GOT3 (cell line): ENCODE measurements around the gene INSC.

ENCODE experiments used
- DNase-seq: peaks from one replicate; lab custom pipeline; 2025; ENCODE audit warnings: mixed read lengths; lab: John Stamatoyannopoulos, UW

INSC gene

DNA sequence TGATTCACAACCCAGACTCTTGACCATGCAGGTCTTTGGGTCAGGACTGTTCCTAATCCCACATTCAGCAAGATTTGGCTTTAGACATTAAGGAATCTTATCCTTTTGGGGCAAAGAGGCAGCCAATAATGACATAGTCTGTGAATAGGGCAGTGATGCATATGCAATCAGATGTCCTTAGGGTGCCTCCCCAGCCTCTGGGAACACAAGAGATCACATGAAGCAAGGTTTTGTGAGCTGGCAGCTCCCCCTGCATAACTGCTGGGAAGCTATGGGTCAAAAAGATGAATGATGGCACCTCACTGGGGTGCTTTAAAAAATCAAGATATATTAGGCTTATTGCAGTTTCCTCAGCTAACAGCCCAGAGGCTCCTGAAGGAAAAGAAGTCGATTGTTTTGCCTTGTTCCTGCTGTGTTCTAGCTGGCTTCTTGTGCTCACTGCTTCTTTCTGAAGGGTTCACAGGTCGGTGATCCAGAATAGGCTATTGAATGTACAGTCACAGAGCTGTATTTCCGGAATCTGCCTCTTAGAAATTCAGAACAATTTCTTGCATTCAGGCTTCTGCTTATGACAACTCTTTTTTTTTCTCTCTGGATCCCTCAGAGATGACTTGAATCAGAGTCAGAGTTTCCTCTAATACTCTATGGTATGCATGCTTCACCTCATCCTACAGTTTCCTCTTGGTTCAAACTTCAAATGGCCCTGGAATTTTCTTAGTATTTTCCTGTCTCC is 31.7 kb downstream of the INSC start:
- no peak for DNase-seq

DNA sequence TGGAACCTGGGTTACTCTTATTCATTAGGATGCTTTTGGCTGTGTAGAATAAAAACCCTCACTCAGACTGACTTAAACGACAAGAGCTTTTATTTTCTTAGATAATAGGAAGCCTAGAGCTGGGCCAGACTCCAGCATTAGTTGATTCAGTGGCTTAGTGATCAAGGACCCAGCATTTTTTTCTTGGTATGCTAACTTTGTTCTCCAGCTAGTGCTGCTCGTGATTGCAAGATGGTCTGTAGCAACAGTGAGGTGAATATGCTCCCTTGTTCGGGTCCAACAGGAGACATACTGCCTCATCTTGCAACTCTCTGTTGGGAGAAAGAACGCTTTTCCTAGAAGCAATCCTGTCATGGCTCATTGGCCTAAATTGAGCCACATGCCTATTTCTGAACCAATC is 33.4 kb downstream of the INSC start:
- no peak for DNase-seq

DNA sequence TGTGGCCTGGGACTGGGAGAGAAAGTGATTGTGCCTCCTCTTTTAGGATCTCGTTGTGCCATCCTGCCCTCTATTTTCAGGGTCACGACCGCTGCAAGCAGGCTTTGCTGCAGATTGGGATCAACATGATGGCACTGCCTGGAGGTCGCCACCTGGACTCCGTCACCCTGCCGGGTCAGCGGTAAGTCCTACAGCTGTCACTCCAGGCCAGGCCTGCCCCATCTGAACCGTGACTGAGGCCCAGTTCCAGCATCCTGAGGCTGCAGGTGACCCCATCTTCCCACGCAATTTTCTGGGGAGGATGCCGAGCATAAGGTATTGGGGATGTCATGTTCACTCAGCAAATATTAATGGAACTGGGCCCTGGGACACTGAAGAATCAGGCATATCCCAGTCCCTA is 34.3 kb downstream of the INSC start:
- DNase-seq = no peak

DNA sequence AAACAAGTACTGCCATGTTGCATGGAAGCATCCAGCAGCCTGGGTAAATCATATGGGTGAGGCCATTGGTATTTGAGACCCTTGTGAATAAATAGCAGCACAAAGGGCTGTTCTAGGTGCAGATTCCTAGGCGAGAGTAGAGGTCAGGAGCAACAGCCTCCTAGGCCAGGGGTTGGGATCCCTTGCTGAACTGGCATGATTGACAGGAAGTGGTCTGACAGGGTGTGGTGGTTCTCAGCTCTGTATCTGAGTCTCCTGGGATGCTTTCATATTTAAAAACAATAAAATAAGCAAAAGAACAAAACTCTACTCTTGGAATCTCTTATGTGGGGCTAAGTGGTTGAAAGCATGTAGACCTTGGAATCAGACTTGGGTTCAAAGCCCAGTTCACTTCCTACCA is 35.8 kb downstream of the INSC start:
- no peak for DNase-seq

DNA sequence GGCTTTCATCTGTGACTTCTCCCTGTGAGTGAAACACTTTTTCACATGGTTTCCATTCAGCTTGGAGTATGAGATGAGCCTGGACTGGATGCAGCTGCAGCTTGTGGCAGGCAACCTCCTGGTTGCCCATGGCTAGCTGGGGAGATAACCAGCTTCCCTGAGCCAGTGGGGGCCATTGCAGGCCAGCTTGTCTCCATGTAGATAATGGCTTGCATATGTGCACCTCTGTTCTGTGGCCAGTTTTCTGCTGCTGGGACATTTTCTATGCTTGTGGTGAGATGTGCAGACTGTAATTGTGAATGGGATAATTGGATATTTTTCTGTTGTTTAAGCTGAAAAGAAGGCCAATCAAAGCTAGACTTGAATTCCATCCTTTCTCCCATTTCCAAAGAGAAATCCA is 38.5 kb downstream of the INSC start:
- no peak for DNase-seq

DNA sequence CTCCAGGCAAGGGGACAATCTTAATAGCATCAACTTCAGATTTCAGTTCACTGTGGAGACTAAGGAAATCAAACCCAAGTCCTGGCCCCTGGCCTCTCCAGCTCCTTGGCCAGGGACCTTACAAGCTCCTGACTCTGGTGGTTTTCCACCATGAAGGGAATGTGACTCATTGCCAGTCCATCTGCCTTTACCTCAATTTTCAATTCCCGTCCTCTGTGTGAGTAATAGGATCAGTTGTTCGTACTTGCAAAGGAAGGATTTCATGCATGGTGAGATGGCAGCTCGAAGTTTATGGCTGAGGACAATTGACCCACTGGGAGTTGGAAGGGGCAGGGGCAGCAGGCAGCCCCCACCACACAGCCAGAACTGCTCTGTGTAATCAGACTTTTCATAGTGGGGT is 42.5 kb downstream of the INSC start:
- DNase-seq = no peak

DNA sequence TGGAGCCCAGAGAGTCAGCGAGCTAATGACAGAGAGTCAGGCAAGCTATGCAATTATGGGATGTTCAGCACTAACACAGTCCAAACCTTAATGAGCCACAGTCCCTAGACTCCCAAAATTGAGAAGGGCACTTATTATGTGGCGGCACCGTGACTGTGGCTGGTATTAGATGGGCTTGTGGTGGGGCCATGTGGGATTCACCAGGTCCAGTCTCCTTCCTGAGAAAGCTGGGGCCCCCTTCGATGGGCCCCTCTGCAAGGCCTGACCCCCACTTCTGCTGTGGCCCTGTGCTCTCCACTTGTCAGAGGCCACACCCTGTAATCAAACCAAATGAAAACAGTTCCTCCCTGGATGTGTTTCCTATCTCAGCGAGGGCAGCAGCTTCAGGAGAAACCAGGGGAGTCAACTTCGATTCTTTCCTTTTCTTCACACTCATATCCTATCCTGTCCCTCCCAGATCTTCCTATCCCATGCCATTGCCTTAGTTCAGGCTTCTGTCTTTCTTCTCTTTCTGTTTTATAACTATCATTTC is 42.9 kb downstream of the INSC start:
- DNase-seq = no peak

DNA sequence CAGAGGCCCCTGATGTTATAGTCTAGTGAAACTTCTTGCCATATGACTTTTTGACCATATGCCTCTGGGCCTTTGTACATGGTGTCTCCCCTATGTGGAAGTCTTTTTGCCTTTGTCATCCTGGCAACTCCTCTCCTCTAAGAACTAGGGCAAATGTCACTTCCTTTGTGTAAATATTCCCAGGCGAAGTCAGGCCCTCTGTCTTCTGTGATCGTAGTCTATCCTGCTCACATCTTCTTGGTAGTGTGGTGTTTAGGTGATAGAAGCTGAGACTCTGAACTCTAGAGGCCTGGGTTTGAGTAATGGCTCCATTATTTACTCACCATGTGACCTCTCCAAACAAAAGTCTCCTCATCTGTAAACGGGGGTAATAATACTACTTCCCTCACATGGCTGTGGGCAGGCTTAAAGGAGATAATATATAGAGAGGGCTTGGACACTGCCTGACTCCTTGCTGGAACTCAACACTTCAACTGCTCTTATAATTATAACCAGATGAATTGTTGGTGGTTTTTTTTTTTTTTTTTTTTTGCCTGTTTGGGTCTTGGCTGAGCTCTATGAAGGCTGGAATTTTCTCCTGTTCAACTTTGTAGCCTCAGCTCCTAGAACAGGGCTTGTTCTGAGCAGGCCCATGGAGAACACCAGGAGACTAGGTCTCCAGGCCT is 43.8 kb downstream of the INSC start:
- DNase-seq = no peak

DNA sequence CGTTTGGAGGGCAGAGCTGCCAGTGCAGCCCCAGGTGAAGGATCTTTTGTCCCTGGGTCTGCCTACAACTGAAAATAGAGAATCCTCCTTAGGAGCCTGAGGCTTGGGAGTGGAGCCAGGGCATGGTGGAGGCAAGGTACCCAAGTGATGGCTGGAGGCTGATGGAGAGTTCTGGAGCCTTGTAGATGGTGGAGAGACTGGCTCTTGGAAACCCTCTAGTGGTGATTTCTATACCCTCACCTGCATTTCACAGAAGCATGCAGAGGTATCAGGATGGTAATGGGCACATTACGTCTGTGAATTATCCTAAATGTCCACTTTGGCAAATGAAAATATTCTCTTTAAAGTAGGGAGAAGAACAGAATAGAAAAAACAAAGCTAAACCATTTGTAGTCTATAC is 44.4 kb downstream of the INSC start:
- DNase-seq = no peak

DNA sequence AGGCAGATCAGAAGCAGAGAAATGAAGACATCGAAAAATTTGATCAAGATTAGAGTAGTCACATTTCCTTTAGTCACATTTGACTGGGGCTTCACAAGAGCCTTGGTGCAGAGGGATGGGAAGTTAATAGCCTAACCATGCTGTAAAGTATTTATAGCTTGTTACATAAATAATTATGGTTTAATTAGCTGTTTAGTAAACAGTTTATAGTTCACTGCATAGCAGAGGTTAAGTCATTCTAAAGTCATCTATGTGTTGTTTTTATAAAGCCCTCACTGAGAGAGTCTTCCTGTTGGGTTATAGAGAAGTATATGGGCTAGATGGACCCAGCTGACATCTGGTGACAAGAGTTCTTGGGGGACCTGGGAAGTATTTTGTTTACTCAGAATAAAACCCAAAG is 47.1 kb downstream of the INSC start:
- DNase-seq = no peak

DNA sequence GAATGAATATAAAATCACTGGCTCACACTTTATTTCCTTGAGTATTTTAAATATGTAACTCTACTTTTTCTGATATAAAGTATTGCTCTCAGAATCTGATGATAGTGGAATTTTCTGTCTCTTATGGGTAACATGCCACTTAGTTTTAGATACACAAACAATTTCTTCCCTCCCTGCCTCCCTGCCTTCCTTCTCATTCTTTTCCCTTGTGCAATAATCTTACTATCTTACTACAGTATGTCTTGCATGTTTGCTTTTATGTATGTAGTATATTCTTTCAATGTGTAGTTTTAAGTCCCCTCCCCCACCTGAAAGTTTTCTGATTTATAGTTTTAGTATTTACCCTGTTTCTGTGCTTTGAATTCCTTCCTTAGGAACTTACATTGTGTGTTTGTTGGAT is 48.4 kb downstream of the INSC start:
- DNase-seq = no peak

DNA sequence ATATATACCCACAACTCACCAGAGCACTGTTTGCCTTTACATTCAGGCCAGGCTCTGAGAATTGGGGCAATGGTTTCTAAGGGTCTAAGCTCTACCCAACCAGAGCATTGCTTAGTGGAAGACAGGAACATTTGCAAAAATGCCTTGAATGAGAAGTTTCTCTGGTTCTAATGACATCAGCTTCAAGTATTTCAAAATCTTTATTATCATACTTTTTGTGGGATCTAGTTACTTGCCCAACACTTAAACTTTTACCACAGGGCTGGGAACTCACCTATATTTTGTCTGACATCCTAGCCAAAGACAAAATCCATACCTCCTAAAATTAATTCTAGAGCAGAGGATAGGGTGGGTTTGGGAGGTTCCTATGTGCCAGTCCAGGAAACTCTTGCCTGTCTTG is 51.5 kb downstream of the INSC start:
- DNase-seq = no peak

DNA sequence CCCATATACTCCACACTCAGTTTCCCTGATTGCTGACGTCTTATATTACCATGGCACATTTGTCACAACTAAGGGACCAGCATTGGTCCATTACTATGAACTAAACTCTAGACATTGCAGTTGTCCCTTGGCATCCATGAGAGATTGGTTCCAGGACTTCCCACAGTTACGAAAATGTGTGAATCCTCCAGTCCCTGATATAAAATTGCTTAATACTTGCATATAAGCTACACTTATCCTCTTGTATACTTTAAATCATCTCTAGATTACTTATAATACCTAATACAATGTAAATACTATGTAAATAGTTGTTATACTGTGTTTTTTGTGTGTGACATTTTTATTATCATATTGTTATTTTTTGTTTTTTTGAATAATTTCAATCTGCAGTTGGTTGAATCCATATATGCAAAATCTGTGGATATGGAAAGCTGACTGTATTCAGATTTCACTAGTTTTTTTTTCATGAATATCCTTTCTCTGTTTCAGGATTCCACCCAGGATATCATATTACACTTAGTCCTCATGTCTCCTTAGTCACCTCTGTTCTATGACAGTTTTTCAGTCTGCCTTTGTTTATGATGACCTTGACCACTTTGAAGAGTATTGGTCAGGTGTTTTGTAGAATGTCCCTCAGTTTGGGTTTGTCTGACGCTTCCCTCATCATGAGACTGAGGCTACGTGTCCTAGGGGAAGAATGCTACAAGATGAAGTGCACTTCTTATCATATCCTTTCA is 55.3 kb downstream of the INSC start:
- no peak for DNase-seq

DNA sequence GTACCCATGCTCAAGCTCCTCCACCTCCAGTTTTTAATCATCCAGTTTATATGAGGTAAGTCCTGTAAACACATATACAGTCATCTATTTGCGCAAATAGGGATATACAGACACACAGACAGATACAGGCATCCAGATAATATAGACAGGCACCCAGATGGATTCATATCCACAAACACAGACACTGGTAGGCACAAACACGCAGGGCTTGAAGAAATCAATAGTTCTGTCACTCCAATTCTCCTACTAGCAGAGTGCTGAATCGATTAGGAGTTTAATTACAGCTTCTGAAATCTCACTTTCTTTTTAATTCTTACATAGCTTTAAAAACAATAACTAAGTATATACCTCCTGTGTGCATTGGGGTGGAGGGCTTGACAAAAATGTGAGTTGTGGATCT is 56.0 kb downstream of the INSC start:
- no peak for DNase-seq

DNA sequence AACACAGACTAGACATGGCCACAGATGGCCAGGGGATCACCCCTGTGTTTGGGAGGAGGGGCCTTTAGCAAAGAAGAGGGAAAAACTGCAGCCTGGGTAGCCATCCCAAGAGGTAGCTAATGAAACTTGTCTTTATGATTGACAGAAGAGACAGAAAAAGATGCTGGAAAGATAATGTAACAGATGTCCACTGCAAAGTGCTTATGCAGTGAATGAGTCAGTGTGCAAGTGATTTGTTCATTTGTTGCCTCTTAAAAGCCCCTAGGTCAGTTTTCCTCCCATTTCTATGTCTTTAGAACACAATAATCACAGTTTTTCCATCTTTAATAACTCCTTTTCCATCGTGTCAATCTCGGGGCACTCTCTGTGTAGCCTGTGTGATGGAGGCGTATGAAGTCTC is 57.2 kb downstream of the INSC start:
- no peak for DNase-seq

DNA sequence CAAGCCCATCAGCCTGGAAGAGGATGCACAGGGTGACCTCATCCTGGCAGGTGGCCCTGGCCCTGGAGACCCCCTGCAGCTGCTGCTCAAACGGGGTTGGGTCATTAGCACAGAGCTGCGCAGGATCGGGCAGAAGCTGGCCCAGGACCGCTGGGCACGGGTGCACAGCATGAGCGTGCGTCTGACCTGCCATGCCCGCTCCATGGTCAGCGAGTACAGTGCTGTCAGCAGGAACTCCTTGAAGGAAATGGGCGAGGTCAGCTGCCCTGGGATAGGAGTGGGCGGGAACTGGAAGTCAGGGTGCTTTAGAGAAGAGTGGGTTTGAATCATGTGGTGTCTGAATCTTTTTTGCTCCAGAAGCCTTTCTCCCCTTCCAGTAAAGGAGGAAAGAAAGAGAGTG is 61.1 kb downstream of the INSC start:
- DNase-seq = no peak

DNA sequence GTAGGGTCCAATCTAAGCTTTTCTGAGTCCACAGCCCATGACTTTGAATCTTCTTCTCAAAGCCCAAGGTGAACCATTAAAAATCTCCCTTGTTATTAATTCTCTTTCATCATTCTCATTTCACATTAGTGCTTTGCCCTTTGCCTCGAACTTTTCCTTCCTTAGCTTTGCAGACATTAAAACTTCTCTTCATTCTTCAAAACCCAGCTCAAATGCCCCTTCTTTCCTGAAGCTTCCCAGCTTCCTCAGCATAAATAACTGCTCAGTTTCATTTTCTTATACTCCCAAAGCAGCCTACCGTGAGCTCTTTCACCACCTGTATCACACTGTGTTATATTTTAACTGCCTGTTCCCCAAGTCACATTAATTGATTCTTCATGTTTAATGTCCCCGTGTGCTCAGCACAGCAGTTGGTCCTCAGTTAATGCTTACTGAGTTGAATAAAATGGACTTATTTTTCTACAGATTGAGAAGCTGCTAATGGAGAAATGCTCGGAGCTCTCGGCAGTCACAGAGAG is 62.0 kb downstream of the INSC start:
- DNase-seq = no peak

DNA sequence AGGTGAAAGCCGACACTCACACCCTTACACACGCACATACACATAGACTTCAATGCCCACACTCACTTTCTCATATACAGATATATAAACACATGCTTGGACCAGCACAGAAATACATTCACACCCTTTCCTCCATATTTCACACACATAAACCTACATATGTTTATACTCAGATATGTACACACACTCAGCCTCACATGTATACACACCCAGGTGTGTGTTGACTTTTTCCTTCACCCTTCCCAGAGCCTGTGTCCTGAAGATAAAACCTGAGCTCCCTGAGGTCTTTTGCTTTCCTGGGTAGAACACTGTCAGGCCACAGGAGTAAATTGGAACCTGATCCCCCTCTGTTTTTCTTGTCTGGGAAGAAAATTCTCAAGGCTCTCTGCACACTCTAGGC is 62.8 kb downstream of the INSC start:
- DNase-seq = no peak

DNA sequence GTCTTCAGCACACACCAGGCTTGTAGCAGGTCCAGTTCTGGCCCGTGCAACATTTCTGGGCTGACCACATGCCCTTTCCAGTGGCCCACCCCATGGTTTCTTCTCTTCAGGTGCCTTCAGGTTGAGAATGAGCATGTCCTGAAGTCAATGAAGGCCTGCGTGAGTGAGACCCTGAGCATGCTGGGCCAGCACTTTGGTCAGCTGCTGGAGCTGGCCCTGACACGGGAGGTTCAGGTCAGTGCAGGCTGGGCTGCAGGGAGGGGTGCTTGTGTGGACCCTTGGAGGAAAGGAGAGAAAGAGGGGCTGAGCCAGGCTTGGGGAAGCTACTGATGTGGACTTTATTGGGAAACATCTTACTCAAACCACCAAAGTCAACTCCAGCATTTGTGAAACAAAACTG is 63.5 kb downstream of the INSC start:
- DNase-seq = no peak

DNA sequence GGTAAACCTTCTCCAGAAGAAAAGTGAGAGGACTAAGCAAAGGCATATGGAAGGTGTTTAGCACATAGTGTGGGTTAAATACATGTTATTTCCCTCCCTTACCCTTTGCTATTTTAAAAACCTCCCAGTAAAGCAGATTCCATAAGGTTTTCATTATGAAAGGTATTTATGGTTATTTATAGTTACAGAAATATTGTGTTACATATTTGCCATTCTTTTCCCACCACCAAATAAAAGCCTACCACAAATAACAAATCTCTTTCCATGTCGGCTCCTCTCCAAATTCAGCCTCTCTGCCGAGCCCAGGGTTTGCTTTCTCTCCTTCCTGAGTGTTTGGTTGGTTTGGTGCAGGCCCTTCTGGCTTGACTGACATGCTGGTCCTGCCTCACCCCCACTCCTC is 64.4 kb downstream of the INSC start:
- no peak for DNase-seq

DNA sequence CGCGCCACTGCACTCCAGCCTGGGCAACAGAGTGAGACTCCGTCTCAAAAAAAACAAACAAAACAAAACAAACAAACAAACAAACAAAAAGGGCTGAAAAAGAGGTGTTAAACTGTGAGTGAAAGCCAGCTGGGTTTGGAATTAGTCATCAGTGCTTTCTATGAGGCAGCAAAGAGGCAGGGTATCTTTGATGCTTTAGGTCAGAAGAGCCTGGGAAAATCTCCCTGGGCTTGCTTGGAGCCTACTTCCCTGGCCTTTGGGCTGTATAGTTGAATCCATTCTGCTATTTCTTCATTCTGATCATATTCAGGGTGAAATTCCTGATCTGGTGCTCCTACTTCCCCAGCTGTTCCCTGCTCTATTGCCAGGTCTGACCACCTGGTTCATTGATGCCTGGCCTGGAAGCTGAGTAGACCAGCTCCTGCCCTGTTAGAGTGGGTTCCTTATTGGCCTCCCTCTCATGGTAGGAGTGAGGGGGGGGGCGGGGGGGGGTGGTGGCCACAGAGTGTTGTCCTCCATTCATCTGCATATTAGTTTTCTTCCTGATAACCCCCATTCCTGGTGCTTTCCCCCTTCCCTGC is 65.6 kb downstream of the INSC start:
- DNase-seq = no peak

DNA sequence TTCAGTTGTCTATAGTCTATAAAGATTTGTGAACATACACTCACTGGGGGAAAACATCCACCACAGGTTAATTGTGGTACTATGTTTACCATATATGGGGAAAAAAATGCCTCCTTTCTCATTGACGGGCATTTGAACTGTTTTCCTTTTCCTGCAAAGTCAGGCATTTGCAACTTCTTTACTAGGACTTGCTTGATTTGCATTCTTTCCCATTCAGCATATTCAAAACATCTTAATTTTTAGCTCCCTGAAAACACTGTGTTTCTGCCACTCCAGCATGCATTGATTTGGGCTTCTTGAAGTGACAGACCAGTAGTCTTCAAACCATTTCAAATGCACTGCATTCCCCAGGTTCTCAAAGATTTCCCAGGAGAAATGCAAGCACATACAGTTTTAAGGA is 67.6 kb downstream of the INSC start:
- no peak for DNase-seq

DNA sequence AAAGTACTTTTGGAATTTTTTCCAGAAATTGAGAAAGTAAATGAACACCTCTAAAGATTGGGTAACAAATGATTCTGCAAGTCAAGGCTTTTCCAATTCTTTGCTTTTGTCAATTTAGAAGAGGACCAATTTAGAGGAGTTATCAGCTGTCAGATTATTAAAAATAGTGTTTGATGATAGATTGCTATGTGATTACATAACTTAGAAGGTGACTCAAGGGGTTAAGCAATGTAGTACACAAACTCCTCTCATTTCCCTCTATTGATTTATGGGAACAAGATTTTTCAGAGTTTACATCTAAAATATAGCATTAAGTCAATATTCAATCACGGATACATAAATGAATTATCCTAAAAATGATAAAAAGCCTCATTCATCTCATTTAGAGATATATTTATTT is 70.3 kb downstream of the INSC start:
- no peak for DNase-seq
